A673 (cell line): ENCODE results near the gene WFDC6. TPM values are rescaled to one million over a fixed set of nuclear protein-coding genes. Genes with fewer than 3 reads are reported as not detected.
A peak's percentile ranks its signal among the peaks of the same experiment; 100 is the strongest.

Source experiments
- BruUV-seq: library from RNA; stranded (reverse); fragments of 400-500 nt; replicated peaks from 2 replicates; lab custom pipeline; 2021; lab: Mats Ljungman, UMichigan
- CTCF ChIA-PET: fragments of 300-600 bp; sonication (Branson Sonifier 250); formaldehyde crosslinking; loops from one replicate; lab custom pipeline; 2022; ENCODE audit warnings: antibody characterized with exemption; lab: Charles Lee
- POLR2A ChIA-PET: fragments of 300-600 bp; sonication (Branson Sonifier 250); formaldehyde crosslinking; loops from one replicate; lab custom pipeline; 2022; ENCODE audit warnings: antibody characterized with exemption; ENCODE audit not compliant: low non-redundant PET; lab: Charles Lee
- DNase-seq: peaks from one replicate; pipeline ENCODE4 v3.0.0-alpha.2; 2015; ENCODE audit warnings: low spot score
- H3K27ac ChIP-seq: fragments of 200-600 bp; sonication (generic); 2 replicates; pipeline ENCODE4 v1.5.1; 2016; ENCODE audit warnings: mixed run types, low read depth, mild to moderate bottlenecking, mixed read lengths, antibody characterized with exemption, low read length; ENCODE audit not compliant: poor library complexity, severe bottlenecking
- H3K27me3 ChIP-seq: fragments of 200-600 bp; sonication (generic); replicated peaks from 2 replicates; pipeline ENCODE4 v1.6.1; 2017; ENCODE audit warnings: mixed run types, low read depth, mild to moderate bottlenecking, mixed read lengths, antibody characterized with exemption, low read length; ENCODE audit not compliant: insufficient read depth, poor library complexity
- H3K36me3 ChIP-seq: fragments of 200-600 bp; sonication (generic); 2 replicates; pipeline ENCODE4 v1.6.1; 2016; ENCODE audit warnings: mixed run types, mild to moderate bottlenecking, mixed read lengths, antibody characterized with exemption, low read length; ENCODE audit not compliant: insufficient read depth, poor library complexity, severe bottlenecking
- H3K4me1 ChIP-seq: fragments of 200-600 bp; sonication (generic); 2 replicates; pipeline ENCODE4 v1.6.1; 2017; ENCODE audit warnings: mixed run types, mild to moderate bottlenecking, mixed read lengths, antibody characterized with exemption, low read length; ENCODE audit not compliant: insufficient read depth, poor library complexity, severe bottlenecking
- H3K4me3 ChIP-seq: fragments of 200-600 bp; sonication (generic); 2 replicates; pipeline ENCODE4 v1.5.1; 2016; ENCODE audit warnings: low read depth, mixed run types, mild to moderate bottlenecking, mixed read lengths, low read length; ENCODE audit not compliant: poor library complexity, severe bottlenecking
- H3K9me3 ChIP-seq: fragments of 200-600 bp; sonication (generic); 2 replicates; pipeline ENCODE4 v1.6.1; 2016; ENCODE audit warnings: mixed run types, low read depth, mild to moderate bottlenecking, mixed read lengths, antibody characterized with exemption, low read length; ENCODE audit not compliant: poor library complexity, severe bottlenecking
- EZH2 ChIP-seq: fragments of 200-600 bp; sonication (generic); IDR thresholded peaks from 2 replicates; pipeline ENCODE4 v1.6.1; 2017; ENCODE audit warnings: borderline replicate concordance, low read depth, mild to moderate bottlenecking, mixed read lengths, antibody characterized with exemption, low read length; ENCODE audit not compliant: poor library complexity, severe bottlenecking
- intact Hi-C: fragments of 100-400 bp; cut with micrococcal nuclease; formaldehyde crosslinking; loops from one replicate; pipeline ENCODE4 v1.10.0; 2022; ENCODE audit not compliant: unreplicated experiment
- total RNA-seq: library from RNA; stranded (reverse); gene quantifications from 2 replicates; pipeline ENCODE4 v1.2.3, GENCODE V29; 2021
- TF ChIP-seq, protein P1 (sequence below): fragments of 300-800, 200-600 bp; sonication (generic); conservative IDR thresholded peaks from 2 replicates; pipeline ENCODE4 v1.5.1; 2017; ENCODE audit warnings: low read depth, mild to moderate bottlenecking, antibody characterized with exemption, low read length, moderate library complexity, mixed read lengths

Gene WFDC6
- total RNA-seq, 1 experiment from 2014 or later: not detected

DNA sequence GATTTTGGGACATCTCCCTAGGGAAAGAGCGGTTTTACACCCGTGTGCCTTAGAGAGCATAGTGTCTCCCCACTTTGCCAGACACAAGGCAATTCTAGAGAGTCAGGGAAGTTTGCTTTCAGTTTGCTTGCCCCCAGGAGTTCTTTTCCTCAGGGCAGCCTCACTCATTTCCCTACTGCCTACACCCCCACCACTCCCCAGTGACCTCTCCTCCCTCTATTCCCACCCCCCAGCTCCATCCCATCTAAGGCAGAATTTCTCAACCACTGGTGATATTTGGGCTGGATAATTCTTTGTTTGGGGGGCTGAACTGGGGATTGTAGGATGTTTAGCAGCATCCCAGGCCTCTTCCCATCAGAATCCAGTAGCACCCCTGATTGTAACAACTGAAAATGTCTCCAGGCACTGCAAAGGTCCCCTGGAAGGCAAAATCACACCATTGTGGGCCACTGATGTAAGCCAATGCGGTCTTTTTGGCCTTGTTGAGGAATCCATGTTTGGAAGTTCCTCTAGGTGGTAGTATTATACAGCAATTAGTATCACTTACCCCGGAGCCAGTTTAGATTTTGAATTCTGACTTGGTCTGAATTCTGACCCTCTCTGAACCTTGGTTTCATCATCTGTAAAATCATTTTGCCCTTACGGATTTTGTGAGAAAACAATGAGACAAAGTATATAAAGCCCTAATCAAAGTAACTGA lies 6.6 kb upstream of the WFDC6 start:
- Histone ChIP-seq H3K27me3 (peaks cover 47% of the 10 kb centered on the region), H3K4me3 (no peak overlapping the region), H3K36me3 (no peaks in the 10 kb centered on the region), H3K9me3 (no peaks in the 10 kb centered on the region), H3K4me1 (no peaks in the 10 kb centered on the region), H3K27ac (no peak overlapping the region)
- POLR2A ChIA-PET: no interaction called here
- BruUV-seq: no TSS peak
- peak; percentile 28 for DNase-seq
- TF ChIP-seq, protein P1, sequence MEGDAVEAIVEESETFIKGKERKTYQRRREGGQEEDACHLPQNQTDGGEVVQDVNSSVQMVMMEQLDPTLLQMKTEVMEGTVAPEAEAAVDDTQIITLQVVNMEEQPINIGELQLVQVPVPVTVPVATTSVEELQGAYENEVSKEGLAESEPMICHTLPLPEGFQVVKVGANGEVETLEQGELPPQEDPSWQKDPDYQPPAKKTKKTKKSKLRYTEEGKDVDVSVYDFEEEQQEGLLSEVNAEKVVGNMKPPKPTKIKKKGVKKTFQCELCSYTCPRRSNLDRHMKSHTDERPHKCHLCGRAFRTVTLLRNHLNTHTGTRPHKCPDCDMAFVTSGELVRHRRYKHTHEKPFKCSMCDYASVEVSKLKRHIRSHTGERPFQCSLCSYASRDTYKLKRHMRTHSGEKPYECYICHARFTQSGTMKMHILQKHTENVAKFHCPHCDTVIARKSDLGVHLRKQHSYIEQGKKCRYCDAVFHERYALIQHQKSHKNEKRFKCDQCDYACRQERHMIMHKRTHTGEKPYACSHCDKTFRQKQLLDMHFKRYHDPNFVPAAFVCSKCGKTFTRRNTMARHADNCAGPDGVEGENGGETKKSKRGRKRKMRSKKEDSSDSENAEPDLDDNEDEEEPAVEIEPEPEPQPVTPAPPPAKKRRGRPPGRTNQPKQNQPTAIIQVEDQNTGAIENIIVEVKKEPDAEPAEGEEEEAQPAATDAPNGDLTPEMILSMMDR: peak; percentile 43
- no peak for TF ChIP-seq EZH2
- intact Hi-C loops: loop anchor here (2.0 kb wide), 1 partner anchor 225 kb away; no protein-coding TSS in a partner anchor
- CTCF ChIA-PET: interaction anchor here (0.6 kb wide), 1 partner anchor 225 kb away, joined by 3 read pairs; no protein-coding TSS in a partner anchor

GRCh38 chr20:45545351-45545750 lies 6.1 kb upstream of the WFDC6 start:
- no peaks in the 10 kb centered on the region for H3K9me3 ChIP-seq
- DNase-seq: no peak
- ChIA-PET POLR2A (no interaction called here), CTCF (interaction anchor here (0.6 kb wide), 1 partner anchor 226 kb away, joined by 3 read pairs; no protein-coding TSS in a partner anchor)
- H3K27me3 ChIP-seq: peaks cover 47% of the 10 kb centered on the region
- TF ChIP-seq, protein P1: no peak
- no peak for TF ChIP-seq EZH2
- BruUV-seq: no TSS peak
- no peak overlapping the region for H3K4me3 ChIP-seq
- no peaks in the 10 kb centered on the region for H3K36me3 ChIP-seq
- intact Hi-C loops: no loop called here
- no peak overlapping the region for H3K27ac ChIP-seq
- no peaks in the 10 kb centered on the region for H3K4me1 ChIP-seq

DNA sequence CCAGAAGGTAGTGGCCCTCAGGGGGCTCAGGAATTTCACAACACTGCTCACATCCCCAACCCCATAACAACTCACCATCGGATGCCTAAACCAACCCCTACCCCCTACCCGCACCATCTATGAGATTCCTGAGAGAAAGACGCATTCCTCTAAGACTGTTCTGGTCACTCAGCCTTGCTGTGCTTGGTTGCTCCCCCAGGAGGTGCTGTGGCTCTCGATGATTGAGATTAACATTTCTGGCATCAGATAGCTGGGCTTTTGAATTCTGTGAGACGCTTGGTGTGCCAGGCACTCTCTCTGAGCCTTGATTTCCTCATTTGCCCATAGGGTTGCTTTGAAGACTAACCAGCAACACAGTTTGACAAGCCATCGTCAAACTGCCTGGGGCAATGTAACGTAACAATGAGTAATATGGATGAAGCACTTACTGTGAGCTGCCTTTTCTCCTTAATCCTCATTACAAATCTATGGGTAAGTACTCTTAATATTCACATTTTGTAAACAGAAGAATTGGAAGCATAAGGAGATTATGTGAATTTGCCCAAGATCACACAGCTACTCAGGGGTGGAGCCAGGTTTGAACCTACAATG lies 978 bp downstream of the WFDC6 start:
- TF ChIP-seq EZH2: no peak
- TF ChIP-seq, protein P1: 0 out of 2 replicates have a peak, but pooled peaks have one; percentile 19
- no TSS peak for BruUV-seq
- no peaks in the 10 kb centered on the region for H3K36me3 ChIP-seq
- H3K27me3 ChIP-seq: peaks cover 36% of the 10 kb centered on the region
- ChIA-PET POLR2A (no interaction called here), CTCF (no interaction called here)
- H3K4me1 ChIP-seq: no peaks in the 10 kb centered on the region
- H3K4me3 ChIP-seq: no peak overlapping the region
- DNase-seq: no peak
- H3K9me3 ChIP-seq: no peaks in the 10 kb centered on the region
- no peak overlapping the region for H3K27ac ChIP-seq
- intact Hi-C loops: no loop called here
